HUDEP-2 (cell line): ENCODE measurements around the gene OLFML3.
"Not testable (repeated sequence)": the region's sequence is repeated elsewhere in the genome, so short reads cannot be mapped to it uniquely, and the experiment has no call there.

Source experiments
- DNase-seq, 76 experiments: peaks; one replicate each; lab custom pipeline; 2025; ENCODE audit not compliant: unreplicated experiment in 76 of 76; lab: John Stamatoyannopoulos, UW

Gene OLFML3

GRCh38 chr1:113948151-113948550 lies 31.1 kb upstream of the OLFML3 start:
- DNase-seq = not testable (repeated sequence)

GRCh38 chr1:113949007-113949406 lies 30.3 kb upstream of the OLFML3 start:
- DNase-seq = peak in 10 of 76 experiments; percentile 4 to 33 (median 17)

- no peak for DNase-seq
Observed at GRCh38 chr1:113950908-113951307, 28.4 kb upstream of the OLFML3 start.

- DNase-seq = no peak
Observed at GRCh38 chr1:113951719-113952118, 27.6 kb upstream of the OLFML3 start.

GRCh38 chr1:113957984-113958383 lies 21.3 kb upstream of the OLFML3 start:
- no peak for DNase-seq

- DNase-seq = no peak
Observed at GRCh38 chr1:113958691-113959090, 20.6 kb upstream of the OLFML3 start.

GRCh38 chr1:113963281-113963906 lies 15.9 kb upstream of the OLFML3 start:
- DNase-seq = no peak

GRCh38 chr1:113965703-113966412 lies 13.4 kb upstream of the OLFML3 start:
- DNase-seq = no peak

GRCh38 chr1:113972954-113973353 lies 6.3 kb upstream of the OLFML3 start:
- no peak for DNase-seq

- no peak for DNase-seq
Observed at GRCh38 chr1:113975211-113975895, 3.9 kb upstream of the OLFML3 start.

- DNase-seq = peak in 8 of 76 experiments; percentile 2 to 21 (median 8)
Observed at GRCh38 chr1:113976609-113977278, 2.5 kb upstream of the OLFML3 start.

- DNase-seq = no peak
Observed at GRCh38 chr1:113977906-113978305, 1.4 kb upstream of the OLFML3 start.

GRCh38 chr1:113980110-113980509 lies 836 bp downstream of the OLFML3 start:
- peak in 1 of 76 experiments; percentile 6 for DNase-seq

GRCh38 chr1:113981962-113982931 lies 3.0 kb downstream of the OLFML3 start:
- no peak for DNase-seq

GRCh38 chr1:113982949-113983348 lies 3.7 kb downstream of the OLFML3 start:
- no peak for DNase-seq

GRCh38 chr1:113983391-113983790 lies 4.1 kb downstream of the OLFML3 start:
- no peak for DNase-seq

GRCh38 chr1:113983826-113984225 lies 4.6 kb downstream of the OLFML3 start:
- no peak for DNase-seq

GRCh38 chr1:113984710-113985109 lies 5.4 kb downstream of the OLFML3 start:
- no peak for DNase-seq

GRCh38 chr1:113986802-113987201 lies 7.5 kb downstream of the OLFML3 start:
- DNase-seq = no peak

GRCh38 chr1:113987259-113987658 lies 8.0 kb downstream of the OLFML3 start:
- DNase-seq = no peak
